ENCODE results near the gene MFGE8. TPM values are rescaled to one million over a fixed set of nuclear protein-coding genes. Genes with fewer than 3 reads are reported as not detected.

MFGE8 gene
- total RNA-seq, 6 donors from 2014 or later: 87.8 to 423 (median 144) TPM

DNA sequence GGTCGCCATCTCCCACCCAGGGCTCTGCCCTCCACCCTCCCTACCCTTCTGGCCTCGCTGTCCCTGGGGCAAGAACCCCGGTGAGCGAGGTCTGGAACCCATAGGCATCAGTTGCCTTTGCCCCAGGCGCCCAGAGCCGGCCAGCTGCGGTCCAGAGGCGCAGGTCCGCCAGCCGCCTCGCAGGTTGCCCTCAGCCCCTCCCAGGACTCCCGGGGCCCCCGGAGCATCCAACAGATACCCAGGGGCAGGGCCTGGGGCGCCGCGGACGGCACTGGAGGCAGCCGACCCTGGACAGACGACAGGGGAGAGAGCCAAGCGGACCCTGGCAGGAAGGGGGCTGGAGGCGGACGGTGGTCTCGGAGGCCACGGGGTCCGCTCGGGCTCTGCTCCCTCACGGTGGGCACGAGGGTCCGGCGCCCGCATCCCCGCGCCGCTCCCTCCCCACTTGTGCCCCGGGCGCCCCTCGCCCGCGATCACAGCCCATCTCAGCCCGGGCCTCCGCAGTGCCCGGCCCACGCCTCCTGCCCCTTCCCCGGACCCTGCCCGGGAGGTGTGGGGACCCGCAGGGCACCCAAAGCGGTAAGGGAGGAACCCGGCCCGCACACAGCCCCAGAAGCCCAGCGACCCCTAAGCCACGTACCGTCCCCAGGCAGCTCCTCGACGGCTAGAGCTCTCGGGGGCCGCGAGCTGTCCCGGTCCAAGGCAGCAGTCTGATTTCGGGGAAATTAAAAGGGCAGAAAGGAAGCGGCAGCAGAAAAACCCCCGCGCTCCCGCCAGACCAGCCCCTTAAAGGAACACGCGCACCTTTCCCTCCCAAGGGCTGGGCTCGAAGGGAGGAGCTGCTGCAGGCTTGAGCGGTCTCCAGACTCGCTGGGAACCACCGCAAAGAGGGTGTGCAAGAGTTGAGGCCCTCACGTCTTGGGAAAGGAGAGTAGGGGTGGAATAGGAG lies 18.1 kb downstream of the MFGE8 start, which contains the start of gene HAPLN3:
Gene HAPLN3 (minus strand): TSS at position 726 of the 949 bp plus-strand sequence. CDS start 8,246 bp downstream, outside the sequence.
- peak; percentile 63 to 87 for DNase-seq

GRCh38 chr15:88894348-88894818 lies 18.8 kb downstream of the MFGE8 start:
- H3K4me3 ChIP-seq: peak overlapping the region; percentile 43 to 63 (median 49)
- ATAC-seq (ENCODE audit: low FRiP score in 2 of 2) (peak; percentile 13 to 41), DNase-seq (peak; percentile 67 to 88)
- H3K4me1 ChIP-seq: peaks cover 26 to 38% (median 30%) of the 10 kb centered on the region in 4 donors
- H3K27me3 ChIP-seq: peaks cover 0 to 13% (median 2%) of the 10 kb centered on the region in 4 donors
- WGBS, 2 donors: 0 to 8% methylated on average over 7 to 22 of the region's 23 CpGs
- TF ChIP-seq EP300 (IDR thresholded peaks at IDR 0.05) (no peak), POLR2A (IDR thresholded peaks at IDR 0.05) (no peak), CTCF (IDR thresholded peaks at IDR 0.05) (peak; percentile 49 to 72 (median 64)), POLR2AphosphoS5 (IDR thresholded peaks at IDR 0.05) (no peak)
- H3K9me3 ChIP-seq: no peaks in the 10 kb centered on the region
- H3K36me3 ChIP-seq: peaks cover 0 to 5% (median 3%) of the 10 kb centered on the region in 4 donors
- H3K27ac ChIP-seq: peak overlapping the region in 1 of 4 donors; percentile 43

More for the DNA sequence above, 18.1 kb downstream of the MFGE8 start, which contains the start of gene HAPLN3:
- H3K27me3 ChIP-seq: peaks cover 0 to 13% (median 2%) of the 10 kb centered on the region in 4 donors
- H3K27ac ChIP-seq: peak within 1 kb of the TSS in 1 of 4 donors; percentile 43
- ATAC-seq (ENCODE audit: low FRiP score in 2 of 2): peak in 1 of 2 donors; percentile 57
- TF ChIP-seq POLR2AphosphoS5 (IDR thresholded peaks at IDR 0.05) (no peak), POLR2A (IDR thresholded peaks at IDR 0.05) (peak in 1 of 4 donors; percentile 23)
- peak within 1 kb of the TSS; percentile 43 to 63 (median 49) for H3K4me3 ChIP-seq
- H3K9me3 ChIP-seq: no peaks in the 10 kb centered on the region
- peaks cover 0 to 9% (median 4%) of the 10 kb centered on the region in 4 donors for H3K36me3 ChIP-seq
- WGBS, 2 donors: 0 to 1% methylated on average over 11 to 23 of the region's 70 CpGs
- peaks cover 26 to 38% (median 30%) of the 10 kb centered on the region in 4 donors for H3K4me1 ChIP-seq

GRCh38 chr15:88891540-88892254 lies 21.5 kb downstream of the MFGE8 start:
- H3K27ac ChIP-seq: no peak overlapping the region
- no peaks in the 10 kb centered on the region for H3K9me3 ChIP-seq
- DNase-seq (no peak), ATAC-seq (ENCODE audit: low FRiP score in 2 of 2) (no peak)
- no peak overlapping the region for H3K4me3 ChIP-seq
- WGBS, 2 donors: 72 to 82% methylated on average over 7 of the region's 7 CpGs
- no peaks in the 10 kb centered on the region for H3K36me3 ChIP-seq
- peaks cover 16 to 26% (median 19%) of the 10 kb centered on the region in 4 donors for H3K4me1 ChIP-seq
- no peak for TF ChIP-seq EP300 (IDR thresholded peaks at IDR 0.05)
- H3K27me3 ChIP-seq: peaks cover 0 to 13% (median 2%) of the 10 kb centered on the region in 4 donors

GRCh38 chr15:88890495-88890894 lies 22.7 kb downstream of the MFGE8 start:
- Histone ChIP-seq H3K4me3 (no peak overlapping the region), H3K27me3 (peaks cover 0 to 13% (median 2%) of the 10 kb centered on the region in 4 donors), H3K9me3 (no peaks in the 10 kb centered on the region), H3K27ac (no peak overlapping the region), H3K36me3 (no peaks in the 10 kb centered on the region), H3K4me1 (peaks cover 13 to 16% (median 15%) of the 10 kb centered on the region in 4 donors)
- 85 to 90% methylated on average over 4 of the region's 4 CpGs for WGBS, 2 donors
- DNase-seq (no peak), ATAC-seq (ENCODE audit: low FRiP score in 2 of 2) (no peak)
- TF ChIP-seq POLR2AphosphoS5 (IDR thresholded peaks at IDR 0.05): no peak
- TF ChIP-seq CTCF (IDR thresholded peaks at IDR 0.05): no peak
- no peak for TF ChIP-seq EP300 (IDR thresholded peaks at IDR 0.05)
- TF ChIP-seq POLR2A (IDR thresholded peaks at IDR 0.05): no peak

- 76 to 88% methylated on average over 5 of the region's 5 CpGs for WGBS, 2 donors
- ATAC-seq (ENCODE audit: low FRiP score in 2 of 2) (no peak), DNase-seq (no peak)
- Histone ChIP-seq H3K4me1 (no peaks in the 10 kb centered on the region), H3K9me3 (no peaks in the 10 kb centered on the region), H3K36me3 (peaks cover 0 to 6% (median 0%) of the 10 kb centered on the region in 4 donors), H3K27ac (no peak overlapping the region), H3K4me3 (no peak overlapping the region), H3K27me3 (no peaks in the 10 kb centered on the region)
- TF ChIP-seq POLR2A (IDR thresholded peaks at IDR 0.05): no peak
- no peak for TF ChIP-seq POLR2AphosphoS5 (IDR thresholded peaks at IDR 0.05)
- TF ChIP-seq EP300 (IDR thresholded peaks at IDR 0.05): no peak
- TF ChIP-seq CTCF (IDR thresholded peaks at IDR 0.05): no peak
Measured at GRCh38 chr15:88888719-88889118, 24.5 kb downstream of the MFGE8 start.
